Right ventricle myocardium inferior (tissue), 1 donor: Measurements from ENCODE around the gene TES. TPM values are rescaled to one million over a fixed set of nuclear protein-coding genes. Genes with fewer than 3 reads are reported as not detected.

Source experiments
- ATAC-seq: fragments of 200-7000 bp; cut with Tn5 transposase; one replicate; pipeline ENCODE4 v1.9.1; 2020; ENCODE audit warnings: mild to moderate bottlenecking, moderate library complexity
- DNase-seq: peaks from one replicate; pipeline ENCODE4 v3.0.0; 2021; ENCODE audit errors: missing footprints
- intact Hi-C: fragments of 100-400 bp; cut with DNase I; formaldehyde crosslinking; loops from one replicate; pipeline ENCODE4 v1.11.0; 2022
- total RNA-seq: library from RNA; stranded (reverse); fragmentation: NEBNext Ultra II Directional; extraction: Animal tissue kit (Norgen Biotek cat#: 25700); gene quantifications from one replicate; pipeline ENCODE4 v1.2.1, GENCODE V29; 2021
- donor health status: DM: no; HTN: yes; CAD: no; lungs with severe emphysema.

Gene TES
- total RNA-seq, 1 donor from 2014 or later, result 21.2 TPM

GRCh38 chr7:116214921-116215320, 4.6 kb downstream of the TES start:
- no peak for DNase-seq
- intact Hi-C loops, result no loop called here
- no peak for ATAC-seq

GRCh38 chr7:116215551-116215950, 5.2 kb downstream of the TES start:
- DNase-seq, result no peak
- ATAC-seq, result no peak
- intact Hi-C loops, result no loop called here

- no peak for DNase-seq
- no peak for ATAC-seq
- intact Hi-C loops, result no loop called here
These were observed 6.7 kb downstream of the TES start for GRCh38 chr7:116216956-116217571.

GRCh38 chr7:116218051-116218645, 7.8 kb downstream of the TES start:
- no peak for ATAC-seq
- intact Hi-C loops, result no loop called here
- no peak for DNase-seq

- intact Hi-C loops, result no loop called here
- ATAC-seq, result no peak
- no peak for DNase-seq
These were observed 8.4 kb downstream of the TES start for GRCh38 chr7:116218747-116219146.

- ATAC-seq (no peak), DNase-seq (no peak)
- intact Hi-C loops, result no loop called here
These were observed 8.9 kb downstream of the TES start for GRCh38 chr7:116219288-116219687.

- ATAC-seq (no peak), DNase-seq (no peak)
- intact Hi-C loops, result no loop called here
These were observed 9.5 kb downstream of the TES start for GRCh38 chr7:116219834-116220233.

GRCh38 chr7:116222501-116222900, 12.2 kb downstream of the TES start:
- intact Hi-C loops, result no loop called here
- DNase-seq (no peak), ATAC-seq (no peak)

GRCh38 chr7:116223588-116223987, 13.2 kb downstream of the TES start:
- intact Hi-C loops, result no loop called here
- no peak for ATAC-seq
- DNase-seq, result no peak

GRCh38 chr7:116224492-116225098, 14.3 kb downstream of the TES start:
- intact Hi-C loops, result no loop called here
- ATAC-seq (no peak), DNase-seq (no peak)

GRCh38 chr7:116225860-116226259, 15.5 kb downstream of the TES start:
- intact Hi-C loops, result loop anchor here (2.0 kb wide), 1 partner anchor 15 kb away; the partner anchor contains the start of gene TES
- ATAC-seq, result no peak
- DNase-seq, result no peak

- intact Hi-C loops, result loop anchor here (2.0 kb wide), 1 partner anchor 16 kb away; the partner anchor contains the start of gene TES
- ATAC-seq, result no peak
These were observed 16.3 kb downstream of the TES start for GRCh38 chr7:116226664-116227063.

GRCh38 chr7:116227678-116228239, 17.4 kb downstream of the TES start:
- peak; percentile 53 for ATAC-seq
- DNase-seq, result no peak
- intact Hi-C loops, result loop anchor here (2.0 kb wide), 1 partner anchor 17 kb away; the partner anchor contains the start of gene TES

More at GRCh38 chr7:116226664-116227063, 16.3 kb downstream of the TES start:
- no peak for DNase-seq

GRCh38 chr7:116228241-116228640, 17.9 kb downstream of the TES start:
- intact Hi-C loops, result no loop called here
- ATAC-seq, result peak; percentile 66
- DNase-seq, result no peak

GRCh38 chr7:116229366-116229765, 19.0 kb downstream of the TES start:
- no peak for DNase-seq
- intact Hi-C loops, result no loop called here
- ATAC-seq, result no peak

- intact Hi-C loops, result no loop called here
- DNase-seq, result no peak
These were observed 20.1 kb downstream of the TES start for GRCh38 chr7:116230191-116231005.

GRCh38 chr7:116231543-116231942, 21.2 kb downstream of the TES start:
- DNase-seq (no peak), ATAC-seq (no peak)
- intact Hi-C loops, result no loop called here

More at GRCh38 chr7:116230191-116231005, 20.1 kb downstream of the TES start:
- peak; percentile 45 for ATAC-seq

- ATAC-seq, result no peak
- no peak for DNase-seq
- intact Hi-C loops, result no loop called here
These were observed 21.6 kb downstream of the TES start for GRCh38 chr7:116231949-116232348.

- intact Hi-C loops, result no loop called here
- no peak for DNase-seq
- no peak for ATAC-seq
These were observed 22.0 kb downstream of the TES start for GRCh38 chr7:116232350-116232749.
